ENCODE measurements around the gene SYVN1. TPM values are rescaled to one million over a fixed set of nuclear protein-coding genes. Genes with fewer than 3 reads are reported as not detected.
A peak's percentile ranks its signal among the peaks of the same experiment; 100 is the strongest.

The SYVN1 gene
- total RNA-seq, 1 donor from 2014 or later = 35.1 TPM

DNA sequence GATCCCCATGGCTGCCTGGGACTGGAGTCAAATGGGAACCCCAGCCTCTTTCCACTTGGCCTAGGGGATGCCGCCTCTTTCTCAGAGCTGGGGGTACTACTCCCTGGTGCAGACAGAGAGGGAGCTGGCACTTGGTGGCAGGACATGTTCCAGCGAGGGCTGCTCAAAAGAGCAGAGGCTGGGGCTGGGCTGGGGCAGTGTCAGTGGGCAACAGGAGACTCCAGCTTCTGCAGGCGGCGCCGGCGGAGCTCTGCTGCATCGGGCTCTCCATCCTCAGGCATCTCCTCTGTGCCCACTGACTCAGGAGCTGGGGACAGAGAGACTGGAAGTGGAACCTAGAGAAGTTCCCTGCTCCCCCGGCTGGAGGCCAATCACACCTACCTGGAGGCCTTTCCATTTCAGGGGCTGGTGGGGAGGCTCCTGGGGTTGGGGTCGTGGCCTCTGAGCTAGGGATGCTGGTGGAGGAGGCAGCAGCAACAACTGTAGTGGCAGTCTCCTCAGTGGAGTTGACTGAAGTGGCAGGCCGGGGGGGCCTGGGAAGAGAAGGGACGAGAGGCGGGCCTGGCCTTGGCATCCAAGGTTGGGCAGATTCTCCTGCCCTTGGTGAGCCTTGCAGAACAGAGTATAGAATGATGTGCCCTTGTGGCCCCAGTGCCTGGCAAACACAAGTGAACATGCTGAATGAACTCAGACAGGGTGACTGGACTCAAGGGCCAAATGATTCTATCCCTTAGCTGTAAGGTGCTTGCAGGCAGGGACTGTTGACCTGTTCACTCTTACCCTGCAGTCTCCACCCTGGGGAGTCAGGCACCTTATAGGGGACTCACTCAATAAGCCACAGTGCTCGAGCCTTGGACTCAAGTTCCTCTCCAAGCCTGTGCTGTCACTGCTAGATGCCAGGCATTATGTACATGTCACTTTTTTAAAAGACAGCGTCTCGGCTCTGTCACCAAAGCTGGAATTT is 5.9 kb downstream of the SYVN1 start:
- no peak for DNase-seq (ENCODE audit: low read depth, low spot score)
- no peaks in the 10 kb centered on the region for H3K27me3 Mint-ChIP-seq (ENCODE audit: low read depth)
- H3K4me3 Mint-ChIP-seq = peak overlapping the region; percentile 44
- TF ChIP-seq, protein P1, sequence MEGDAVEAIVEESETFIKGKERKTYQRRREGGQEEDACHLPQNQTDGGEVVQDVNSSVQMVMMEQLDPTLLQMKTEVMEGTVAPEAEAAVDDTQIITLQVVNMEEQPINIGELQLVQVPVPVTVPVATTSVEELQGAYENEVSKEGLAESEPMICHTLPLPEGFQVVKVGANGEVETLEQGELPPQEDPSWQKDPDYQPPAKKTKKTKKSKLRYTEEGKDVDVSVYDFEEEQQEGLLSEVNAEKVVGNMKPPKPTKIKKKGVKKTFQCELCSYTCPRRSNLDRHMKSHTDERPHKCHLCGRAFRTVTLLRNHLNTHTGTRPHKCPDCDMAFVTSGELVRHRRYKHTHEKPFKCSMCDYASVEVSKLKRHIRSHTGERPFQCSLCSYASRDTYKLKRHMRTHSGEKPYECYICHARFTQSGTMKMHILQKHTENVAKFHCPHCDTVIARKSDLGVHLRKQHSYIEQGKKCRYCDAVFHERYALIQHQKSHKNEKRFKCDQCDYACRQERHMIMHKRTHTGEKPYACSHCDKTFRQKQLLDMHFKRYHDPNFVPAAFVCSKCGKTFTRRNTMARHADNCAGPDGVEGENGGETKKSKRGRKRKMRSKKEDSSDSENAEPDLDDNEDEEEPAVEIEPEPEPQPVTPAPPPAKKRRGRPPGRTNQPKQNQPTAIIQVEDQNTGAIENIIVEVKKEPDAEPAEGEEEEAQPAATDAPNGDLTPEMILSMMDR (conservative IDR thresholded peaks at IDR 0.05) = no peak
- H3K36me3 Mint-ChIP-seq (ENCODE audit: low read depth) = peaks cover 4% of the 10 kb centered on the region
- peaks cover 12% of the 10 kb centered on the region for H3K4me1 Mint-ChIP-seq
- no peaks in the 10 kb centered on the region for H3K9me3 Mint-ChIP-seq
- no peak overlapping the region for H3K27ac Mint-ChIP-seq (ENCODE audit: unreplicated experiment)

DNA sequence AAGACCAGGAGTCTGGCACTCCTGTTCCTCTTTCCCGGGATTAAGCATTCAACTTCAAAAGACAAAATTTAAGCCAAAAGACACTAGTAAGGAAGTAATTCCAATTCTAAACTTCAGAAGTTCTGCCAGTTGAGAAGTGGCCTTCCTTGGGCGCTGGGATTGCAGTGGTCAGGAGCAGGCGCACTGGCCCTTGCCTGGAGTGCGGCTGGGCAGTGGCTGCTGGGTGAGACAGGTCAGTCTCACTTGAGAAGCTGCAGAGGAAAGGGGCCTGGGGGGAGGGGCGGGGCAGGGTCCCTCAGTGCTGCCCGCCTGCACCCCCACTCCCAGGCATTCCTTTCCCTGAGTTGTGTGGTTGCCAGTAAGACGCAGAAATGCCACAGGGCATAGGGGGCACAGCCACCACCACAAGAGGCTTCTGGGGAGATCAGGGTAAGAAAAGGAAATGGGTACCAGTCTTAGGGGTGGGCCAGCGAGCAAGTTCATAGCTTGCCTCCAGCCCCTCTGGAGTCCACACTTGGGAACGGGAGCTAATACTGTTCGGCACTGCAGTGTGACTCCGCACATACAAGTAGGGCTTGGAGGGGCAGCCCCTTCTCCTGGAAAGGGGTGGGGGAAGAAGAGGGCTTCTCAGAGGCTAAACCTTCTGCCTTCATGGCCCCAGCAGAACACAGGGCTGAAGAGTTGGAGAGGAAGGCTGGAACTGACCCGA is 6.7 kb downstream of the SYVN1 start:
- no peak overlapping the region for H3K27ac Mint-ChIP-seq (ENCODE audit: unreplicated experiment)
- no peak for DNase-seq (ENCODE audit: low read depth, low spot score)

DNA sequence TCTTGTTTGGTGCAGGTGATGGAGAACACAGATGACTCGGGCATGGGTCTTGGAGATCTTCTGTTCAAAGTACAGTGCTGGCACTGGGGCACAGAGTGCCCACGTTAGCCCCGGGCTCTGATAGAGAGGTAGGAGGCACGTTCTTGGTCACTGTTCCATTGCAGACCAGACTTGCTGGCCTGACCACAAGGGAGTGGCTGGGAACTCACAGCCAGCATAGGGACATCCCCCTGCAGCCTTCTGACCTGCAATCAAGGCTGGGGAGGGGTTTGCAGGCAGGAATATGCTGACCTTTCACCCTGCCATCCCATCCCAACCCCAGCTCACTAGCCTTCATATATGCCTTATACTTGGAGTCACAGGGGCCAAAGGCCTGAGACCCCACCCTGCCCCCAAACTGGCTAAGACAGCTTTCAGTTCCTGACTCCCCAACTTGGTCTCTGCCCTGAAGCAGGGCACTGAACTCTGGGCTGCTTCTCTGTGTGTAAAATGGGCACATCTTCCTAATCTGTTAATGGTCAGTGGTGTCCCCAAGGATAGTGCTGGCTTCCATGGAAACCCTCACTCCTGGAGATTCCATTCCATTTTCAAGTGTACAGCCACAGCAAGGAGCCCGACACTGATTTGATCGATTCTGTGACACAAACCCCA is 7.6 kb downstream of the SYVN1 start:
- Mint-ChIP-seq H3K27ac (ENCODE audit: unreplicated experiment) (no peak overlapping the region), H3K36me3 (ENCODE audit: low read depth) (peaks cover 10% of the 10 kb centered on the region), H3K4me1 (peaks cover 16% of the 10 kb centered on the region), H3K4me3 (peak overlapping the region; percentile 57), H3K27me3 (ENCODE audit: low read depth) (no peaks in the 10 kb centered on the region), H3K9me3 (no peaks in the 10 kb centered on the region)
- TF ChIP-seq, protein P1 (conservative IDR thresholded peaks at IDR 0.05) = no peak
- no peak for DNase-seq (ENCODE audit: low read depth, low spot score)

More for the DNA sequence above, 6.7 kb downstream of the SYVN1 start:
- peaks cover 8% of the 10 kb centered on the region for H3K4me1 Mint-ChIP-seq
- H3K27me3 Mint-ChIP-seq (ENCODE audit: low read depth) = no peaks in the 10 kb centered on the region
- no peaks in the 10 kb centered on the region for H3K9me3 Mint-ChIP-seq
- TF ChIP-seq, protein P1 (conservative IDR thresholded peaks at IDR 0.05) = no peak
- H3K36me3 Mint-ChIP-seq (ENCODE audit: low read depth) = peaks cover 4% of the 10 kb centered on the region
- H3K4me3 Mint-ChIP-seq = peak overlapping the region; percentile 49

DNA sequence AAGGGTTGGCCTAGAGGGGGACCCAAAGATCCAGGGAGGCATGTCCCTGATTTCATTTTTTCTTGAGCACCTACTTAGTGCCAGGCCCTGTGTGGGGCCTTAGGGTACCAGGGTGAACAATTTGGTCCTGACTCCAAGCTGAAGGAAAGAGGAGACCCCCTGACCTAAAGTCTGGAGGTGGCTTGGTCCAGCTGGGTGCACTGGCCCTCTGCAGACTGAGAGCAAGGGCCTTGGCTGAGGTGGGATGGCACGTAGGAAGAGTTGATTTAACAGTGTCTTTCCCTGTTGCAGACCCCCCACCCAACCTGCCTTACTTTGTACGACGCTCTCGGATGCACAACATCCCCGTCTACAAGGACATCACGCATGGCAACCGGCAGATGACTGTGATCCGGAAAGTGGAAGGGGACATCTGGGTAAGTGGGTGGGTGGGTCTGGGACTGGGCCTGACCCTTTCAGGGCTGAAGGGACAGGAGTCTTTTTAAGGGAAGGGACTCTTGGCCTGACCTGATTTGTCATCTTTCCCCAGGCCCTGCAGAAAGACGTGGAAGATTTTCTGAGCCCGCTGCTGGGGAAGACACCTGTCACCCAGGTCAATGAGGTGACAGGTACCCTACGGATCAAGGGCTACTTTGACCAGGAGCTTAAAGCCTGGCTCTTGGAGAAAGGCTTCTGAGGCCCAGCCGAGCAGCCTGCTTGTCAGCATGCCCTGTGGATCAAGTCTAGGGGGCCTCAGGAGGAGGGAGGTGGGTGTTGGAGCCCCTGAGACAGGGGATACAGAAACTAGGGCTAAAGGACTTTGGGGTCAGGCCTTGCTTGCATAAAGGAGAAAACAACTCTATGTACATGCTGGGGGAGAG is 8.9 kb downstream of the SYVN1 start:
- Mint-ChIP-seq H3K36me3 (ENCODE audit: low read depth) (peaks cover 13% of the 10 kb centered on the region), H3K4me3 (peak overlapping the region; percentile 57), H3K27me3 (ENCODE audit: low read depth) (no peaks in the 10 kb centered on the region), H3K27ac (ENCODE audit: unreplicated experiment) (no peak overlapping the region), H3K9me3 (no peaks in the 10 kb centered on the region), H3K4me1 (peaks cover 25% of the 10 kb centered on the region)
- TF ChIP-seq, protein P1 (conservative IDR thresholded peaks at IDR 0.05) = no peak
- DNase-seq (ENCODE audit: low read depth, low spot score) = no peak

Measured in neural crest cell (in vitro differentiated cells).